Activated CD8-positive, alpha-beta memory T cell treated with anti-CD3 and anti-CD28 coated beads, Interleukin-2, amount 10 ng/mL, durations not matched to agents 7 days and 5 days (primary cell): ENCODE measurements around the gene LMBR1L. TPM values are rescaled to one million over a fixed set of nuclear protein-coding genes. Genes with fewer than 3 reads are reported as not detected.
"Not testable (repeated sequence)": the region's sequence is repeated elsewhere in the genome, so short reads cannot be mapped to it uniquely, and the experiment has no call there.

Experiments used
- ATAC-seq: fragments of 150-1000 bp; cut with Tn5 transposase; one replicate; pipeline ENCODE4 v1.10.0; 2021; ENCODE audit warnings: moderate library complexity
- CTCF ChIA-PET: fragments of 350-600 bp; sonication (Branson Sonifier 250); formaldehyde crosslinking; loops from one replicate; lab custom pipeline; 2021; ENCODE audit warnings: antibody characterized with exemption; lab: Charles Lee
- DNase-seq: peaks from one replicate; pipeline ENCODE4 v3.0.0-alpha.2; 2020
- H3K27ac Mint-ChIP-seq: one replicate; pipeline ENCODE4 v1.8.0; 2021; ENCODE audit warnings: mild to moderate bottlenecking, mixed read lengths
- H3K27me3 Mint-ChIP-seq: one replicate; pipeline ENCODE4 v1.8.0; 2021; ENCODE audit warnings: mixed read lengths
- H3K36me3 Mint-ChIP-seq: one replicate; pipeline ENCODE4 v1.8.0; 2021; ENCODE audit warnings: mild to moderate bottlenecking, mixed read lengths
- H3K4me1 Mint-ChIP-seq: one replicate; pipeline ENCODE4 v1.8.0; 2021; ENCODE audit warnings: mixed read lengths
- H3K4me3 Mint-ChIP-seq: one replicate; pipeline ENCODE4 v1.8.0; 2021; ENCODE audit warnings: mild to moderate bottlenecking, moderate library complexity, mixed read lengths
- H3K9me3 Mint-ChIP-seq: one replicate; pipeline ENCODE4 v1.8.0; 2022; ENCODE audit warnings: low read depth, mixed read lengths
- total RNA-seq, 2 experiments: library from RNA; stranded (reverse); gene quantifications; one replicate each; pipeline ENCODE4 v1.2.3, GENCODE V29; 2021

LMBR1L gene
- total RNA-seq, 2 experiments from 2014 or later: 46.9 to 53.4 TPM

GRCh38 chr12:49061916-49062315, 48.7 kb downstream of the LMBR1L start:
- not testable (repeated sequence) for H3K9me3 Mint-ChIP-seq, H3K27me3 Mint-ChIP-seq, DNase-seq, H3K36me3 Mint-ChIP-seq, H3K27ac Mint-ChIP-seq, ATAC-seq
- H3K4me1 Mint-ChIP-seq: peaks cover 36% of the 10 kb centered on the region
- CTCF ChIA-PET: interaction anchor here (0.9 to 7.3 kb wide), 3 partner anchors 23 to 65 kb away, joined by 3 to 222 read pairs (median 17); partner anchors contain the start of gene DHH
- peak overlapping the region; percentile 89 for H3K4me3 Mint-ChIP-seq

GRCh38 chr12:49061157-49061650, 49.4 kb downstream of the LMBR1L start:
- peak overlapping the region; percentile 95 for H3K27ac Mint-ChIP-seq
- peak overlapping the region; percentile 89 for H3K4me3 Mint-ChIP-seq
- CTCF ChIA-PET: interaction anchor here (0.9 to 3.7 kb wide), 3 partner anchors 9 to 27 kb away, joined by 3 to 22 read pairs (median 17); partner anchors contain the start of gene RHEBL1
- peak; percentile 2 for ATAC-seq
- H3K9me3 Mint-ChIP-seq: no peaks in the 10 kb centered on the region
- DNase-seq: no peak
- peaks cover 9% of the 10 kb centered on the region for H3K36me3 Mint-ChIP-seq
- peaks cover 44% of the 10 kb centered on the region for H3K4me1 Mint-ChIP-seq
- no peaks in the 10 kb centered on the region for H3K27me3 Mint-ChIP-seq

GRCh38 chr12:49060237-49061156, 50.1 kb downstream of the LMBR1L start, which contains the start of gene KMT2D:
Gene KMT2D (minus strand): TSS chr12:49060794. CDS start chr12:49055324, 5,470 bp downstream.
- Mint-ChIP-seq H3K4me1 (peaks cover 51% of the 10 kb centered on the region), H3K27me3 (no peaks in the 10 kb centered on the region), H3K4me3 (peak within 1 kb of the TSS; percentile 91), H3K27ac (peak within 1 kb of the TSS; percentile 95), H3K36me3 (peaks cover 11% of the 10 kb centered on the region), H3K9me3 (no peaks in the 10 kb centered on the region)
- peak; percentile 92 for DNase-seq
- peak; percentile 82 for ATAC-seq
- CTCF ChIA-PET: interaction anchor here (2.1 to 3.7 kb wide), 5 partner anchors 9 to 38 kb away, joined by 8 to 22 read pairs (median 17); partner anchors contain the start of genes DHH and RHEBL1

- Mint-ChIP-seq H3K4me1 (peaks cover 58% of the 10 kb centered on the region), H3K27me3 (no peaks in the 10 kb centered on the region), H3K4me3 (peak overlapping the region; percentile 91), H3K36me3 (peaks cover 13% of the 10 kb centered on the region), H3K9me3 (no peaks in the 10 kb centered on the region), H3K27ac (peak overlapping the region; percentile 86)
- CTCF ChIA-PET: interaction anchor here (0.8 to 3.7 kb wide), 7 partner anchors 9 to 71 kb away, joined by 3 to 22 read pairs (median 15); partner anchors contain the start of genes DHH and RHEBL1
- ATAC-seq: peak; percentile 9
- peak; percentile 49 for DNase-seq
Observed at GRCh38 chr12:49059299-49060171, 51.1 kb downstream of the LMBR1L start.

GRCh38 chr12:49059045-49059298, 51.7 kb downstream of the LMBR1L start:
- peaks cover 12% of the 10 kb centered on the region for H3K36me3 Mint-ChIP-seq
- no peaks in the 10 kb centered on the region for H3K9me3 Mint-ChIP-seq
- ATAC-seq: no peak
- peaks cover 56% of the 10 kb centered on the region for H3K4me1 Mint-ChIP-seq
- DNase-seq: no peak
- H3K27me3 Mint-ChIP-seq: no peaks in the 10 kb centered on the region
- CTCF ChIA-PET: interaction anchor here (0.8 to 3.7 kb wide), 10 partner anchors 10 to 176 kb away, joined by 3 to 22 read pairs (median 6); partner anchors contain the start of genes DHH and RHEBL1
- peak overlapping the region; percentile 86 for H3K27ac Mint-ChIP-seq
- peak overlapping the region; percentile 91 for H3K4me3 Mint-ChIP-seq

GRCh38 chr12:49058366-49059044, 52.1 kb downstream of the LMBR1L start:
- H3K27ac Mint-ChIP-seq: peak overlapping the region; percentile 86
- peaks cover 12% of the 10 kb centered on the region for H3K36me3 Mint-ChIP-seq
- no peak for DNase-seq
- peak overlapping the region; percentile 91 for H3K4me3 Mint-ChIP-seq
- ATAC-seq: no peak
- H3K27me3 Mint-ChIP-seq: no peaks in the 10 kb centered on the region
- no peaks in the 10 kb centered on the region for H3K9me3 Mint-ChIP-seq
- CTCF ChIA-PET: interaction anchor here (0.8 to 3.7 kb wide), 10 partner anchors 10 to 177 kb away, joined by 3 to 22 read pairs (median 6); partner anchors contain the start of genes DHH and RHEBL1
- peaks cover 52% of the 10 kb centered on the region for H3K4me1 Mint-ChIP-seq

GRCh38 chr12:49057888-49058287, 52.8 kb downstream of the LMBR1L start:
- DNase-seq (no peak), ATAC-seq (no peak)
- Mint-ChIP-seq H3K4me1 (peaks cover 50% of the 10 kb centered on the region), H3K27ac (peak overlapping the region; percentile 72), H3K4me3 (peak overlapping the region; percentile 91), H3K27me3 (no peaks in the 10 kb centered on the region), H3K9me3 (no peaks in the 10 kb centered on the region), H3K36me3 (peaks cover 18% of the 10 kb centered on the region)
- CTCF ChIA-PET: interaction anchor here (0.8 to 3.7 kb wide), 9 partner anchors 12 to 209 kb away, joined by 3 to 22 read pairs (median 4); partner anchors contain the start of genes DHH and RHEBL1

GRCh38 chr12:49055978-49056754, 54.5 kb downstream of the LMBR1L start:
- H3K36me3 Mint-ChIP-seq: peaks cover 32% of the 10 kb centered on the region
- peak; percentile 68 for ATAC-seq

GRCh38 chr12:49055092-49055491, 55.6 kb downstream of the LMBR1L start:
- ATAC-seq: no peak
- Mint-ChIP-seq H3K36me3 (peaks cover 39% of the 10 kb centered on the region), H3K27ac (no peak overlapping the region), H3K4me1 (peaks cover 42% of the 10 kb centered on the region), H3K4me3 (no peak overlapping the region), H3K9me3 (no peaks in the 10 kb centered on the region), H3K27me3 (no peaks in the 10 kb centered on the region)
- no peak for DNase-seq
- CTCF ChIA-PET: interaction anchor here (0.6 to 2.7 kb wide), 8 partner anchors 9 to 75 kb away, joined by 3 to 15 read pairs (median 6); partner anchors contain the start of gene RHEBL1

More at GRCh38 chr12:49055978-49056754, 54.5 kb downstream of the LMBR1L start:
- Mint-ChIP-seq H3K27ac (peak overlapping the region; percentile 72), H3K4me3 (peak overlapping the region; percentile 91), H3K27me3 (no peaks in the 10 kb centered on the region), H3K4me1 (peaks cover 46% of the 10 kb centered on the region), H3K9me3 (no peaks in the 10 kb centered on the region)
- peak; percentile 74 for DNase-seq
- CTCF ChIA-PET: interaction anchor here (0.6 to 2.7 kb wide), 11 partner anchors 8 to 242 kb away, joined by 3 to 15 read pairs (median 5); partner anchors contain the start of gene RHEBL1

GRCh38 chr12:49054524-49054923, 56.1 kb downstream of the LMBR1L start:
- CTCF ChIA-PET: interaction anchor here (1.5 to 2.7 kb wide), 3 partner anchors 9 to 11 kb away, joined by 6 to 15 read pairs (median 10); no protein-coding TSS in a partner anchor
- H3K27me3 Mint-ChIP-seq: no peaks in the 10 kb centered on the region
- DNase-seq: no peak
- H3K36me3 Mint-ChIP-seq: peaks cover 39% of the 10 kb centered on the region
- H3K4me1 Mint-ChIP-seq: peaks cover 42% of the 10 kb centered on the region
- no peak overlapping the region for H3K27ac Mint-ChIP-seq
- no peak for ATAC-seq
- H3K9me3 Mint-ChIP-seq: no peaks in the 10 kb centered on the region
- H3K4me3 Mint-ChIP-seq: no peak overlapping the region

GRCh38 chr12:49054096-49054495, 56.6 kb downstream of the LMBR1L start:
- Mint-ChIP-seq H3K4me1 (peaks cover 42% of the 10 kb centered on the region), H3K9me3 (no peaks in the 10 kb centered on the region), H3K27ac (no peak overlapping the region), H3K36me3 (peaks cover 39% of the 10 kb centered on the region), H3K27me3 (no peaks in the 10 kb centered on the region), H3K4me3 (no peak overlapping the region)
- CTCF ChIA-PET: no interaction called here
- no peak for ATAC-seq
- DNase-seq: no peak
